ENCODE results near the gene TRNAU1AP. TPM values are rescaled to one million over a fixed set of nuclear protein-coding genes. Genes with fewer than 3 reads are reported as not detected.
"Not testable (repeated sequence)": the region's sequence is repeated elsewhere in the genome, so short reads cannot be mapped to it uniquely, and the experiment has no call there.

Gene TRNAU1AP
- total RNA-seq, 2 donors from 2014 or later, result 22.1 to 28.6 TPM

DNA sequence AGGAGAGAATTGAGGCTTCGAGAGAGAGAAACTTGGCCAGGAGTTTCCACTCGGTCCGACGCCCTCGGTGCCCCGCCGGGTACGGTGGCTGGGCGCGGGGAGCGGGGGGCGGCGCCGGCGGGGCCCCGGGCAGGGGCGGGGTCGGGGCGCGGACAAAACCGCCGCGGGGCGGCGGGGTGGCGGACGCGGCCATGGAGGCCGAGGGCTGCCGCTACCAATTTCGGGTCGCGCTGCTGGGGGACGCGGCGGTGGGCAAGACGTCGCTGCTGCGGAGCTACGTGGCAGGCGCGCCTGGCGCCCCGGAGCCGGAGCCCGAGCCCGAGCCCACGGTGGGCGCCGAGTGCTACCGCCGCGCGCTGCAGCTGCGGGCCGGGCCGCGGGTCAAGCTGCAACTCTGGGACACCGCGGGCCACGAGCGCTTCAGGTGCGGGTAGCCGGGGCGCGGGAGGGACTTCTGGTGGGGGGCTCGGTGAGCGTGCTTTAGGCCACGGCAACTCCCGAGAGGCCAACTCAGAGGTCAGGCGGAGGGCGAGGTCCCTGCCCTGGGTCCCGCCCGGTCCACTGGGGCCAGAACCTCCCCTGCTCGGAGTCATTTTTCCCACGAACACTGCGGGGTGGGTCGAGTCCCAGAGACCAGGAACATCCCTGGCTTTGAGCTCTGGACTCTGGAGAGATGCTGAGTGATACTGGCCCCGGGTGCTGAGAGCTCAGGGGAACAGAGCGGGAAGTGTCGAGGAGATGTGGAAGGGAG, 39.6 kb downstream of the TRNAU1AP start:
- peak overlapping the region; percentile 58 to 72 for H3K9ac ChIP-seq (ENCODE audit: low read depth in 2 of 2, low read length in 2 of 2)
- intact Hi-C loops (cut with DNase I), result no loop called here
- TF ChIP-seq, protein P1, sequence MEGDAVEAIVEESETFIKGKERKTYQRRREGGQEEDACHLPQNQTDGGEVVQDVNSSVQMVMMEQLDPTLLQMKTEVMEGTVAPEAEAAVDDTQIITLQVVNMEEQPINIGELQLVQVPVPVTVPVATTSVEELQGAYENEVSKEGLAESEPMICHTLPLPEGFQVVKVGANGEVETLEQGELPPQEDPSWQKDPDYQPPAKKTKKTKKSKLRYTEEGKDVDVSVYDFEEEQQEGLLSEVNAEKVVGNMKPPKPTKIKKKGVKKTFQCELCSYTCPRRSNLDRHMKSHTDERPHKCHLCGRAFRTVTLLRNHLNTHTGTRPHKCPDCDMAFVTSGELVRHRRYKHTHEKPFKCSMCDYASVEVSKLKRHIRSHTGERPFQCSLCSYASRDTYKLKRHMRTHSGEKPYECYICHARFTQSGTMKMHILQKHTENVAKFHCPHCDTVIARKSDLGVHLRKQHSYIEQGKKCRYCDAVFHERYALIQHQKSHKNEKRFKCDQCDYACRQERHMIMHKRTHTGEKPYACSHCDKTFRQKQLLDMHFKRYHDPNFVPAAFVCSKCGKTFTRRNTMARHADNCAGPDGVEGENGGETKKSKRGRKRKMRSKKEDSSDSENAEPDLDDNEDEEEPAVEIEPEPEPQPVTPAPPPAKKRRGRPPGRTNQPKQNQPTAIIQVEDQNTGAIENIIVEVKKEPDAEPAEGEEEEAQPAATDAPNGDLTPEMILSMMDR (IDR thresholded peaks at IDR 0.05), result no peak
- H3K27ac ChIP-seq, result no peak overlapping the region
- peak overlapping the region; percentile 62 for H3K4me3 ChIP-seq
- H3K36me3 ChIP-seq, result no peaks in the 10 kb centered on the region
- H3K9me3 ChIP-seq, result no peaks in the 10 kb centered on the region
- H3K4me1 ChIP-seq, result peaks cover 3% of the 10 kb centered on the region
- no peaks in the 10 kb centered on the region for H3K27me3 ChIP-seq
- DNase-seq, result peak; percentile 27

DNA sequence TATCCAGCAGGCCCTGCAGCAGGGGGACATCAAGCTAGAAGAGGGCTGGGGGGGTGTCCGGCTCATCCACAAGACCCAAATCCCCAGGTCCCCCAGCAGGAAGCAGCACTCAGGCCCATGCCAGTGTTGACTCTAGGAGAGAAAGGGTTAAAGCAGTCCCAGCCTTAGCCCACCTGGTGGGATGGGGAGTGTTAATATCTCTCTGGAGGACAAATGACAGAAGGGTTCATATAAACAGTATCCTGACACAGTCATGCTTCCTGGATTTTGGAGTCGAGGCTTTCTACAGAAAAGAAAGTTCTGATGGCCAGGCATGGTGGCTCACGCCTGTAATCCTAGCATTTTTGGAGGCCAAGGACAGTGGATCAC, 41.1 kb downstream of the TRNAU1AP start:
- H3K9ac ChIP-seq (ENCODE audit: low read depth in 2 of 2, low read length in 2 of 2); H3K27ac ChIP-seq: not testable (repeated sequence)

DNA sequence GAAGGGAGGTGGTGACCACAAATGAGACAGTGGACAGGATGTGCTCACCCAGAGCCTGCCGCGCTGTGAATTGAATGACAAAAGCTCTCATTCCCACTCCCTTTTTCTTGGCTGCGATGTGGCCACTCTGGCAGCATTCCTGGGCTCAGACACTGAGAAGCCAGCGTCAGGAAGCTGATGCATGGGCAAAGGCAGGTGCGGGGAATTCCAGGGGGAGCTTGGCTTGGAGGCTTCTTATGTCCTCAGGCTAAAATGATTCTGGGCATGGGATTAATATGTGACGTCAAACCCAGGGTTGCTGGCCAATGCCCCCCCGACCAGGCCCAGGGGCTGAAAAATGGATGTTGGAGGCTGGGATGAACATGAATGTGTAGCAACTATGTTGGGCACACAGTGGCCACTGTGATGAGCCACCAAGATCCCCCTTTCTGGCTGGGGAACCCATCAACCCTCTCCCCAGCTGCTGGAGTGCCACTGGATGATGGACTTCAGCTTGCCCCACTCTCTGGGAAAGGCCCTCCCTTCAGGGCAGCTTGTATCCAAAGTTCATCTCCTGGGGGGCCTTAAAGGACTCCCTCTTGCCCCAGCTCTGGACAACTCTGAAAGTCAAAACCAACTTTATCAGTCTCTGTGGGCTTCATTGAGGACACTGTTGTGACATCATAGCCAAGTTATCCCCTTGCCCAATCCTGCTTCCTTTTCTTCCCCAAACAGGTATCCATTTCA, 42.0 kb downstream of the TRNAU1AP start:
- H3K9ac ChIP-seq (ENCODE audit: low read depth in 2 of 2, low read length in 2 of 2); DNase-seq; H3K27ac ChIP-seq; H3K9me3 ChIP-seq; H3K36me3 ChIP-seq; H3K4me1 ChIP-seq; H3K27me3 ChIP-seq; H3K4me3 ChIP-seq; intact Hi-C loops (cut with DNase I): not testable (repeated sequence)

More for the DNA sequence above, 41.1 kb downstream of the TRNAU1AP start:
- H3K27me3 ChIP-seq; H3K9me3 ChIP-seq; H3K4me1 ChIP-seq; DNase-seq; H3K36me3 ChIP-seq; intact Hi-C loops (cut with DNase I); H3K4me3 ChIP-seq: not testable (repeated sequence)

DNA sequence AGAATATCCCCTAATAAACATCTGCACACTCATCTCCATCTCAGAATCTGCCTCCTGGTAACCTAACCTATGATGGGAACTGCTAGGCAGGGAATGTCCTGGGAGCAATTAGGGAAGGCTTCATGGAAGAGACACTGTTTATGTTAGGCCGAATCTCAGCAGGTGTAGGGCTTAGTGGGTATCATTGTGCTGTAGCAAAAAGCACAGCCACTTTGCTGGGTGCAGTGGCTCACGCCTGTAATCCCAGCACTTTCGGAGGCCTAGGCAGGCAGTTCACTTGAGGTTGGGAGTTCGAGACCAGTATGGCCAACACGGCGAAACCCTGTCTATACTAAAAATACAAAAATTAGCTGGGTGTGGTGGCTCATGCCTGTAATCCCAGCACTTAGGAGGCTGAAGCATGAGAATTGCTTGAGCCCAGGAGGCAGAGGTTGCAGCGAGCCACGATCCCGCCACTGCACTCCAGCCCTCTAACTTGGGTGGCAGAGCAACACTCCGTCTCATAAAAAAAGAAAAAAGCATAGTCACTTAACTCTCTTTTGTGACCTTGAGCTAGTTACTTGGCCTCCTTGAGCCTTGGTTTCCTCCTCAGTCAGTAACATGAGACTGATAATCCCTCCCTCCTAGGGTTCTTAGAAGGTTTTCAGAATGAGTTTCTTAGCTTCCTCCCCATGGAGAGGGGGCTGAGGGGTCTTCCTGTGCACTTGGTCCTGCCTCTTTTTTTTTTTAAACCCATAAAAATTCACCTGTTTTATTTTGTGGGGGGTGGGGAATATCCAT, 42.7 kb downstream of the TRNAU1AP start:
- H3K4me1 ChIP-seq, result peaks cover under 1% of the 10 kb centered on the region
- DNase-seq, result no peak
- no peaks in the 10 kb centered on the region for H3K36me3 ChIP-seq
- no peak overlapping the region for H3K27ac ChIP-seq
- intact Hi-C loops (cut with DNase I), result no loop called here
- no peaks in the 10 kb centered on the region for H3K27me3 ChIP-seq
- H3K4me3 ChIP-seq, result no peak overlapping the region
- TF ChIP-seq, protein P1 (IDR thresholded peaks at IDR 0.05), result no peak
- H3K9ac ChIP-seq (ENCODE audit: low read depth in 2 of 2, low read length in 2 of 2), result no peak overlapping the region
- no peaks in the 10 kb centered on the region for H3K9me3 ChIP-seq

DNA sequence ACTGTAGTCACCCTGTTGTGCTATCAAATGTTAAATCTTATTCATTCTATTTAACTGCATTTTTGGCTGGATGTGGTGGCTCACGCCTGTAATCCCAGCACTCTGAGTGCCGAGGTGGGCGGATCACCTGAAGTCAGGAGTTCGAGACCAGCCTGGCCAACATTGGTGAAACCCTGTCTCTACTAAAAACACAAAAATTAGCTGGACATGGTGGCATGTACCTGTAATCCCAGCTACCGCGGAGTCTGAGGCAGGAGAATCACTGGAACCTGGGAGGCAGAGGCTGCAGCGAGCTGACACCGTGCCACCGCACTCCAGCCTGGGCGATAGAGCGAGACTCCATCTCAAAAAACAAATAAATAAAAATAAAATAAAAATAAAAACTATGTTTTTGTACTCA, 43.4 kb downstream of the TRNAU1AP start:
- H3K9ac ChIP-seq (ENCODE audit: low read depth in 2 of 2, low read length in 2 of 2); H3K4me3 ChIP-seq; H3K4me1 ChIP-seq; H3K9me3 ChIP-seq; H3K36me3 ChIP-seq; H3K27ac ChIP-seq; DNase-seq; H3K27me3 ChIP-seq; intact Hi-C loops (cut with DNase I): not testable (repeated sequence)

DNA sequence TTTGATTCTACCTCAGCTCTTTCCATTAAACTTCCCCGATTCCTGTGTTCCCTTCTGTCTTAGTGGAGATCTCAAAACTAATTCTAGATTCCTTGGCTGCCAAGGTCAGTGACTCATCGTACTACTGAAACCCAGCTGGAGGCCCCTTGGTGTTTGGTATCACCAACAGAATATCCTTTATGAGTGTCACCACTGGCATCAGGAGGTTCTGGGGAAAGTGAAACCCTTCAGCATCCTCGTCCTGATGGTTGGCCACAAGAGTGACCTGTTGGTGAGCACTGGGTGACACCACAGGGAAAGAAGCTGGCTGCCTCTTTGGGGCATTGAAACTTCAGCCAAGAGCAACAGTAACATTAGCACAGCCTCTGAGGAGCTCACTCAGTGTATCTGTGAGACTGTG, 48.8 kb downstream of the TRNAU1AP start:
- H3K9ac ChIP-seq (ENCODE audit: low read depth in 2 of 2, low read length in 2 of 2), result no peak overlapping the region

More for the DNA sequence above, 48.8 kb downstream of the TRNAU1AP start:
- Histone ChIP-seq H3K27me3 (no peaks in the 10 kb centered on the region), H3K4me3 (no peak overlapping the region), H3K27ac (no peak overlapping the region), H3K9me3 (no peaks in the 10 kb centered on the region), H3K4me1 (no peaks in the 10 kb centered on the region), H3K36me3 (peaks cover 4% of the 10 kb centered on the region)
- intact Hi-C loops (cut with DNase I), result loop anchor here (5.0 kb wide), 2 partner anchors 84 to 194 kb away; no protein-coding TSS in a partner anchor
- TF ChIP-seq, protein P1 (IDR thresholded peaks at IDR 0.05), result no peak
- DNase-seq, result no peak

All from colonic mucosa (tissue), 4 donors.